ENCODE data around the gene YTHDC1. TPM values are rescaled to one million over a fixed set of nuclear protein-coding genes. Genes with fewer than 3 reads are reported as not detected.
A peak's percentile ranks its signal among the peaks of the same experiment; 100 is the strongest.

YTHDC1 gene
- total RNA-seq, 4 donors from 2014 or later, result 67.9 to 497 (median 78.3) TPM

DNA sequence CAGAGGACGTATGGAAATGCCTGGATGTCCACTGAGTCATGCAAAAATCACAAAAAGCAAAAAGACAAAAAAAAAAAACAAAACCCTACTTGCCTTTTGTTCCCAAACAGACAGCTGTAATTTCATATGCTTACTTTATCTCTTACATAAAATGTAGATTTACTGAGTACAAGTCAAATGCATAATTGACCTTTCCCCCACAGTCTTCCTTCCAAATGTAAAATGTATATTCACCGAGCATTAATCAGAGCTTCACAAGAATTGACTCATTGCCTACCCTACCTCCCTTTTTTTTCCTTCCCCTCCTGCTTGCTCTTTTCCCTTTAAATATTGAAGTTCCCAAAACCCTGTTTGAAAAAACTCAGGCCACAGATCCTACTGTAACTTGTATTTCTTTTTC is 71.9 kb downstream of the YTHDC1 start:
- no peak overlapping the region for H3K27ac ChIP-seq
- ATAC-seq, result no peak
- TF ChIP-seq EP300 (IDR thresholded peaks at IDR 0.05) (no peak), POLR2AphosphoS5 (IDR thresholded peaks at IDR 0.05) (no peak), POLR2A (IDR thresholded peaks at IDR 0.05) (no peak)
- TF ChIP-seq, protein P1, sequence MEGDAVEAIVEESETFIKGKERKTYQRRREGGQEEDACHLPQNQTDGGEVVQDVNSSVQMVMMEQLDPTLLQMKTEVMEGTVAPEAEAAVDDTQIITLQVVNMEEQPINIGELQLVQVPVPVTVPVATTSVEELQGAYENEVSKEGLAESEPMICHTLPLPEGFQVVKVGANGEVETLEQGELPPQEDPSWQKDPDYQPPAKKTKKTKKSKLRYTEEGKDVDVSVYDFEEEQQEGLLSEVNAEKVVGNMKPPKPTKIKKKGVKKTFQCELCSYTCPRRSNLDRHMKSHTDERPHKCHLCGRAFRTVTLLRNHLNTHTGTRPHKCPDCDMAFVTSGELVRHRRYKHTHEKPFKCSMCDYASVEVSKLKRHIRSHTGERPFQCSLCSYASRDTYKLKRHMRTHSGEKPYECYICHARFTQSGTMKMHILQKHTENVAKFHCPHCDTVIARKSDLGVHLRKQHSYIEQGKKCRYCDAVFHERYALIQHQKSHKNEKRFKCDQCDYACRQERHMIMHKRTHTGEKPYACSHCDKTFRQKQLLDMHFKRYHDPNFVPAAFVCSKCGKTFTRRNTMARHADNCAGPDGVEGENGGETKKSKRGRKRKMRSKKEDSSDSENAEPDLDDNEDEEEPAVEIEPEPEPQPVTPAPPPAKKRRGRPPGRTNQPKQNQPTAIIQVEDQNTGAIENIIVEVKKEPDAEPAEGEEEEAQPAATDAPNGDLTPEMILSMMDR (IDR thresholded peaks at IDR 0.05), result no peak
- no peaks in the 10 kb centered on the region for H3K36me3 ChIP-seq
- peaks cover 4% of the 10 kb centered on the region for H3K27me3 ChIP-seq
- 45 to 92% methylated on average over 2 of the region's 2 CpGs for WGBS, 2 donors (ENCODE audit: low coverage in 1 of 2)
- no peak overlapping the region for H3K4me3 ChIP-seq
- H3K4me1 ChIP-seq, result no peaks in the 10 kb centered on the region
- H3K9me3 ChIP-seq, result no peaks in the 10 kb centered on the region

DNA sequence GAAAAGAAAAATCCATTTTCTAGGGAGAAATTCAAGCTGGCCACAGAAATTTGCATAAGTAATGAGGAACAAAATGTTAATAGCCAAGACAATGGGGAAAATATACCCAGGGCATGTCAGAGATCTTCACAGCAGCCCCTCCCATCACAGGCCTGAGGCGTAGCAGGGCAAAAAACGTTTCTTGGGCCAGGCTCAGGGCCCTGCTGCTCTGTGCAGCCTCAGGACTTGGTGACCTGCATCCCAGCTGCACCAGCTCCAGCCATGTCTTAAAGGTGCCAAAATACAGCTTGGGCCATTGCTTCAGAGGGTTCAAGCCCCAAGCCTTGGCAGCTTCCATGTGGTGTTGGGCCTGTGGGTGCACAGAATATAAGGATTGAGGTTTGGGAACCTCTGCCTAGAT is 72.3 kb downstream of the YTHDC1 start:
- H3K9me3 ChIP-seq, result no peaks in the 10 kb centered on the region
- no peak overlapping the region for H3K27ac ChIP-seq
- ATAC-seq, result no peak
- no peaks in the 10 kb centered on the region for H3K4me1 ChIP-seq
- TF ChIP-seq POLR2AphosphoS5 (IDR thresholded peaks at IDR 0.05), result no peak
- TF ChIP-seq, protein P1 (IDR thresholded peaks at IDR 0.05), result no peak
- TF ChIP-seq EP300 (IDR thresholded peaks at IDR 0.05), result no peak
- no peak for TF ChIP-seq POLR2A (IDR thresholded peaks at IDR 0.05)
- H3K4me3 ChIP-seq, result no peak overlapping the region
- 58% methylated on average over 2 of the region's 2 CpGs; no CpG with 5 or more reads in 1 of the 2 donors for WGBS, 2 donors (ENCODE audit: low coverage in 1 of 2)
- H3K36me3 ChIP-seq, result no peaks in the 10 kb centered on the region
- H3K27me3 ChIP-seq, result peaks cover 4% of the 10 kb centered on the region

DNA sequence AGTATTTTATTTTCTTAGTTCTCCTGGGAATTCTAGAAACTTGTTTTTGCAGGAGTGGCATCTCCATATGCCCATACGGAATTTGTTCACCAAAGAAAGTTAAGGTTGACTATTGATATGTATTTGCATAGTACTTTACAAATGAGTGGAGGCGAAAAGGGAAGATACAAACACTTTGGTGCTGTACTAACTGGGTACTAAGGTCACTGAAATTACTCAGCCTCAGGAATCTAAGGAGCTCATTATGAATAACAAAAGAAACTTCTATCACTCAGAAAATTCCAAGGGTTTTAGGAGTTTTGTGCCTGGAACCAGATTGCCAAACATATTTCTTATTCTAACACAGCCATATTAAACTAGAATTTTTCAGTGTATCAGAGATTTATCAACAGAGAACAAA is 77.0 kb downstream of the YTHDC1 start:
- Histone ChIP-seq H3K27me3 (peaks cover 4% of the 10 kb centered on the region), H3K4me3 (no peak overlapping the region), H3K36me3 (no peaks in the 10 kb centered on the region), H3K4me1 (no peaks in the 10 kb centered on the region), H3K9me3 (no peaks in the 10 kb centered on the region), H3K27ac (no peak overlapping the region)
- ATAC-seq, result no peak
- 83 to 86% methylated on average over 2 of the region's 2 CpGs for WGBS, 2 donors (ENCODE audit: low coverage in 1 of 2)
- TF ChIP-seq, protein P1 (IDR thresholded peaks at IDR 0.05), result no peak

DNA sequence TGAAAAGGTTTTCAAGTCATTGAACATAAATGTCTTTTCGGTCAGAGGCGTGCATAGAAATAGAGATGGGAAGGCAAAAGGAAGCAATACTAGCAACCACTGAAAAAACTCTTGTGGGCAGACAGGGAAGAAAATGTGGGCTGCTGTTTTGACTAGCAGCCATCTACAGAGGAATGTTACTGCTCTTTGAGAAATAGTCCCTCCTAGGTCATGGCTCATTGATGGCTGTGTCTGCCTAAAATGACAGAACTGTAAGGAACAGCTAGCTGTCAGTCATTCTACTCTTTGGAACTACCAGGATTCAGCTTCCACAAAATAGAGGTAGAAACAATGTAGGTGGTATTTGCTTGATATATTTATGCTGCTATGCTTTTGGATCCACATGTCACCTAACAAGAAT is 77.5 kb downstream of the YTHDC1 start:
- 49 to 67% methylated on average over 2 of the region's 2 CpGs for WGBS, 2 donors (ENCODE audit: low coverage in 1 of 2)
- no peak overlapping the region for H3K27ac ChIP-seq
- no peaks in the 10 kb centered on the region for H3K36me3 ChIP-seq
- TF ChIP-seq EP300 (IDR thresholded peaks at IDR 0.05) (no peak), POLR2AphosphoS5 (IDR thresholded peaks at IDR 0.05) (no peak), POLR2A (IDR thresholded peaks at IDR 0.05) (no peak)
- TF ChIP-seq, protein P1 (IDR thresholded peaks at IDR 0.05), result no peak
- no peaks in the 10 kb centered on the region for H3K9me3 ChIP-seq
- peak overlapping the region in 1 of 2 donors; percentile 4 for H3K4me3 ChIP-seq
- ATAC-seq, result no peak
- H3K4me1 ChIP-seq, result no peaks in the 10 kb centered on the region
- peaks cover 4% of the 10 kb centered on the region for H3K27me3 ChIP-seq

DNA sequence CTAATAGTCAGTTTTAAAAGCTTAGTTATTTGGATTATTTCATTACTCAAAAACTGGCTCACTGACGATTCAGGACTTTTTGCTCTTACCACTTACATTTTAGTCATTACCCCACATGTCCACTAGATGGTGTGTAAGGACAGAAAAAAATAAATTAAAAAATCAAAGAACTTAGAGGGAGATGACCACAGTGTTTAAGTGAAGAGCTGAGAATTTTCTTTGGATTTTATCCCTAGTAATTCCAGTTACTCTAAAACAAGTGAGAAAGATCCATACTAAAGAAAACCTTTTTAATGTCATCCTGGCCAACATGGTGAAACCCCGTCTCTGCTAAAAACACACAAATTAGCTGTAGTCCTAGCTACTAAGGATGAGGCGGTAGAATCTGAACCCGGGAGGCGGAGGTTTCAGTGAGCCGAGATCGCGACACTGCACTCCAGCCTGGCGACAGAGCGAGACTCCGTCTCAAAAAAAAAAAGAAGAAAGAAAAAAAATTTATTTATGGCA is 78.0 kb downstream of the YTHDC1 start:
- H3K4me3 ChIP-seq, result peak overlapping the region in 1 of 2 donors; percentile 4
- peaks cover 4% of the 10 kb centered on the region for H3K27me3 ChIP-seq
- H3K27ac ChIP-seq, result no peak overlapping the region
- H3K4me1 ChIP-seq, result no peaks in the 10 kb centered on the region
- ATAC-seq, result peak; percentile 63
- no peaks in the 10 kb centered on the region for H3K9me3 ChIP-seq
- no peaks in the 10 kb centered on the region for H3K36me3 ChIP-seq
- TF ChIP-seq, protein P1 (IDR thresholded peaks at IDR 0.05), result peak; percentile 73 to 77 (median 74)
- no peak for TF ChIP-seq POLR2A (IDR thresholded peaks at IDR 0.05)
- WGBS, 2 donors (ENCODE audit: low coverage in 1 of 2), result 0 to 26% methylated on average over 3 to 11 of the region's 11 CpGs
